Measurements from ENCODE around the gene CTNNBL1. TPM values are rescaled to one million over a fixed set of nuclear protein-coding genes. Genes with fewer than 3 reads are reported as not detected.

The CTNNBL1 gene, protein sequence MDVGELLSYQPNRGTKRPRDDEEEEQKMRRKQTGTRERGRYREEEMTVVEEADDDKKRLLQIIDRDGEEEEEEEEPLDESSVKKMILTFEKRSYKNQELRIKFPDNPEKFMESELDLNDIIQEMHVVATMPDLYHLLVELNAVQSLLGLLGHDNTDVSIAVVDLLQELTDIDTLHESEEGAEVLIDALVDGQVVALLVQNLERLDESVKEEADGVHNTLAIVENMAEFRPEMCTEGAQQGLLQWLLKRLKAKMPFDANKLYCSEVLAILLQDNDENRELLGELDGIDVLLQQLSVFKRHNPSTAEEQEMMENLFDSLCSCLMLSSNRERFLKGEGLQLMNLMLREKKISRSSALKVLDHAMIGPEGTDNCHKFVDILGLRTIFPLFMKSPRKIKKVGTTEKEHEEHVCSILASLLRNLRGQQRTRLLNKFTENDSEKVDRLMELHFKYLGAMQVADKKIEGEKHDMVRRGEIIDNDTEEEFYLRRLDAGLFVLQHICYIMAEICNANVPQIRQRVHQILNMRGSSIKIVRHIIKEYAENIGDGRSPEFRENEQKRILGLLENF
- 24.9 and 29.4 TPM in 2 replicates for total RNA-seq

DNA sequence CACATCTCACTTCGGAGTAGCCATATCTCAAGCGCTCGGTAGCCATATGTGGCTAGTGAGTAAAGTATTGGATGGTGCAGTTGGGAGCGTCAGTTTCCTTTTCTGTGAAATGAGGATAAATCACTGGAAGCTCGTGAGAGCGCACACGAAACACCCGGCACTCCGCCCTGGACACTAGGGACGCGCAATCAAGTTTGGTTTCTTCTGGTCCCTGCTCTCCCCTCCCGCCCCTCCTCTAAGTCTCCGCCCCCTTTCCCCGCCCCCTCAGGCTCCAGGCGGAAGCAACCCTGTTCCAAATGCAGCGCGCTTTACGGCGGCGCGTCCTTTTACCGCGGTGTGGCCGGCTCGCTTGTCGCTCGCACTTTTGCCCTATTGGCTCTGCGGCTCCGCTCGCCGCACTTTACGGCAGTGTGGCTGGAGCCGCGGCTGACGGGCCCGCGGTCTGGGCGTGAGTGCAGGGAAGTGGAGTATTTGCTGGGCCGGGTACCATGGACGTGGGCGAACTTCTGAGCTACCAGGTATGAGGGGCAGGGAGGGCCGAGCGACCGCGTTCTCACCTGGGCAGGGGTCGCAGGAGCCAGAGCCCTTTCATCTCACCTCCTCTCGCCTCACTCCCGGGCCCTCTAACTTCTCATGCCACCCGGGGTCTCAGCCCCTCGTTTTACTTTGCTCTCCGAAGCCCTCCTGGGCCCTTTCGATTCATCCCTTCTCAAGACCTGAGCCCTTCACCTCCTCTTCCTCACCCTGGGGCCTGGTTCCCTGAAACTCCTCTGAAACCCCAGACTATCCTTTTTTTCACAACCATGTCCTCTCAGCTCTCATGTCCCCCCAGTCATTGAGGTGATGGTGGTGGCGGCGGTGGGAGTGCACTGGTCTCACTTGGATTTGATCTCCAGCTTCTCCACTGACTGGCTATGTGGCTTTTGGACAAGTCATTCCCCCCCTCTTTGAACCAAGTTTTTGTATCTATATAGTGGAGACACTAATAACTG is at the start of gene CTNNBL1:
Gene CTNNBL1 (plus strand): TSS at position 396 of the 992 bp plus-strand sequence. CDS start 93 bp downstream, at position 489.

DNA sequence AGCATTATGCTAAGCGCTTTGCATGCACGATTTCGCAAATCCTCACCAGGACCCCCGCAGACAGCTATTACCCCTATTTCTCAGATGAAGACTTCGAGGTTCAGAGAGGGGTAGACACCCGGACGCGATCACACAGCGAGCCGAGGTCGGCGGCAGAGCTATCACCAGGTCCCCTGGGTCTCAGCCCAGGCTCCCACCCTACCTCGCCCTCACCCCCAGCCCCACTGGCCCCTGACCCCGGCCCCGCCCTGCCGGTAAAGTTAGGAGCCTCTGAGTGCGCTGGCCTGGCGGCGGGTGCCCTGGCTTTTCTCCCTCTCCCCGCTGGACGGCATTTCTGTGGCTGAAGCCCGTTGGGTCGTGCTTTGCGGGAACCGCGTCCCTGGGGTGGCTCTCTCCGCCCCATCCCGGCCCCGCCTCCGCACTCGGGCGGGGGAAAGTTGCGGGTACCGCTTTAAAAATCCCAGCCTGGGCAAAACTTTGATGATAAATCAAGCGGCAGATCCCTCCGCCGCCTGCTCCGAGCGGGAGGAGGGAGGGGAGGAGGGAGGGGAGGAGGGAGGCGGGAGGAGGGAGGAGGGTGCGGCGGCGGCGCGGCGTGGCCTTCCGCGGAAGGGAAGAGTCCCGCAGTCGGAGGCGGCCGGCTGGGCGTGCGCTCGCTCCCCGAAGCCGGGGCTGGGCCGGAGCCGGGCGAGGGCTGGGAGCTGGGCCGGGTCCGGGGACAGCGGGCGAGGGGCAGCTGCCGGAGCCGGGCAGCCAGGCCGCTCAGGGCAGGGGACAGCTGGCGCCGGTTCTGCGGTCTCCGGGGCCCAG is 208.9 kb downstream of the CTNNBL1 start, which contains the start of gene VSTM2L:
Gene VSTM2L (plus strand): TSS at position 624 of the 810 bp plus-strand sequence. CDS start 224 bp downstream, outside the sequence.

Other genes with a start within 250 kb of the CTNNBL1 start
- 0.32 TPM in 1 of 2 replicates, not detected in the other for gene NNAT, start 172.8 kb upstream of the CTNNBL1 start, total RNA-seq
- gene BLCAP, start 166.2 kb upstream of the CTNNBL1 start, total RNA-seq = 44.4 and 49.5 TPM in 2 replicates
- 1.8 and 3.2 TPM in 2 replicates for gene VSTM2L, start 209.1 kb downstream of the CTNNBL1 start, total RNA-seq

Data from cardiac atrium fibroblast (primary cell).